Right lobe of liver (tissue), 4 donors: ENCODE measurements around the gene EXOC4.

Experiments used
- POLR2A ChIP-seq: fragments of 450-650 bp; IDR thresholded peaks from one replicate; pipeline ENCODE4 v1.6.1; 2017; ENCODE audit warnings: antibody characterized with exemption, mild to moderate bottlenecking
- TF ChIP-seq, protein P1 (sequence below), 4 donors: fragments of 200-600 bp in 3 of 4; fragments of 450-650 bp in 1 of 4; IDR thresholded peaks; one replicate each; pipeline versions ENCODE4 v1.5.1 to v1.8.0; 2016 to 2022; ENCODE audit warnings: antibody characterized with exemption in 4 of 4, mild to moderate bottlenecking in 2 of 4
- donor health status: DM: no; HTN: no; CAD: no.
- donor health status: DM: no; HTN: no; CAD: no.
- donor health status: DM: no; HTN: yes; CAD: no.

DNA sequence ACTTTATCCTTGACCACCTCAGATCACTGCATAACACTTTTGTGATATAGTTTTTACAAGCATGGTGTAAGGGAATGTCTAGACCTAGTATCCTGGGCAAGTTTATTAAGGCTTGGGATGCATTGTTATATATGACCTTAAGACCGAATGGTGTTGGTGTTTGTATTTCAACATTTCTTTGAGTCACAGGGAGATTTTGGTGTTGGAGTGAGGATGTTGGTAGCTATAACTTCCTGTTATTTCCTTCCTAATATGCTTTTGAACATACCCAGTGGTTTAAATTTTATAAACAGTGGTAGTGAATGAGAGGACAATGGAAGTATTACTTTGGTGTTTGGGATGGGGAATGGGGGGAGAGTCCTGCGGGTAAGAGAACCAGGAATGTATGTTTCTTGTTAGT lies 2.6 kb downstream of the EXOC4 start:
- TF ChIP-seq, protein P1, sequence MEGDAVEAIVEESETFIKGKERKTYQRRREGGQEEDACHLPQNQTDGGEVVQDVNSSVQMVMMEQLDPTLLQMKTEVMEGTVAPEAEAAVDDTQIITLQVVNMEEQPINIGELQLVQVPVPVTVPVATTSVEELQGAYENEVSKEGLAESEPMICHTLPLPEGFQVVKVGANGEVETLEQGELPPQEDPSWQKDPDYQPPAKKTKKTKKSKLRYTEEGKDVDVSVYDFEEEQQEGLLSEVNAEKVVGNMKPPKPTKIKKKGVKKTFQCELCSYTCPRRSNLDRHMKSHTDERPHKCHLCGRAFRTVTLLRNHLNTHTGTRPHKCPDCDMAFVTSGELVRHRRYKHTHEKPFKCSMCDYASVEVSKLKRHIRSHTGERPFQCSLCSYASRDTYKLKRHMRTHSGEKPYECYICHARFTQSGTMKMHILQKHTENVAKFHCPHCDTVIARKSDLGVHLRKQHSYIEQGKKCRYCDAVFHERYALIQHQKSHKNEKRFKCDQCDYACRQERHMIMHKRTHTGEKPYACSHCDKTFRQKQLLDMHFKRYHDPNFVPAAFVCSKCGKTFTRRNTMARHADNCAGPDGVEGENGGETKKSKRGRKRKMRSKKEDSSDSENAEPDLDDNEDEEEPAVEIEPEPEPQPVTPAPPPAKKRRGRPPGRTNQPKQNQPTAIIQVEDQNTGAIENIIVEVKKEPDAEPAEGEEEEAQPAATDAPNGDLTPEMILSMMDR (IDR thresholded peaks at IDR 0.05) = no peak
- TF ChIP-seq POLR2A = no peak
